Measurements from ENCODE around the gene OR2T6.

The OR2T6 gene

DNA sequence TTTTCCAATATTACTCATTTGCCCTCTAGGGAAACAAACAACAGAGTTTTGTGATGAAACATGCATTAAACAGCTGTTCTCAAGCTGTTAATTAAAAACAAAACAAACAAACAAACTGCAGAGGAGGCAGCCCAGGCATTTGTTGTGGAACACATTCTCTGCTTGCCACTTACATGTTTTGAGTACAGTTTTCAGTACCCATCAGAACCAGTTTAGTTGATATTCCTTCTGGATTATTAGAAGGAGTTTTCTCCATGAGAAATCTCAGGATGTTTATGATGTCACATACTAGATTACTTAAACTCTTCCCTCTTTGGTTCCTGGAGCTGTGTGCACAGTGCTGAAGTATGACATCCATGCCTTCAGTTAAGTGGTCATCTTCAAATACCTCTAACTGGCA lies at the start of gene OR2T6:
Gene OR2T6, plus strand, starts transcription at position 301 of the 400 bp plus-strand sequence. CDS start 11,863 bp downstream, outside the sequence.
- TF ChIP-seq CTCF (conservative IDR thresholded peaks at IDR 0.05; ENCODE audit: low read length): no peak
- DNase-seq (ENCODE audit: low read depth): no peak
- no peak within 1 kb of the TSS for H3K4me3 ChIP-seq (ENCODE audit: low read length)

GRCh38 chr1:248343451-248343850 lies 32.1 kb upstream of the OR2T6 start:
- no peak for TF ChIP-seq CTCF (conservative IDR thresholded peaks at IDR 0.05; ENCODE audit: low read length)
- no peak overlapping the region for H3K4me3 ChIP-seq (ENCODE audit: low read length)
- DNase-seq (ENCODE audit: low read depth): no peak

GRCh38 chr1:248348475-248348874 lies 27.1 kb upstream of the OR2T6 start, which contains the start of gene OR14C36:
TSS of gene OR14C36 (plus strand) at chr1:248348775. CDS start at chr1:248348775, 0 bp downstream.
- no peak for TF ChIP-seq CTCF (conservative IDR thresholded peaks at IDR 0.05; ENCODE audit: low read length)
- H3K4me3 ChIP-seq (ENCODE audit: low read length): no peak within 1 kb of the TSS
- DNase-seq (ENCODE audit: low read depth): no peak

GRCh38 chr1:248359415-248359814 lies 16.1 kb upstream of the OR2T6 start:
- DNase-seq (ENCODE audit: low read depth): no peak
- TF ChIP-seq CTCF (conservative IDR thresholded peaks at IDR 0.05; ENCODE audit: low read length): no peak

GRCh38 chr1:248361121-248361715 lies 14.3 kb upstream of the OR2T6 start, which contains the start of gene OR2T4:
TSS of gene OR2T4 (plus strand) at chr1:248361665. CDS start at chr1:248361665, 0 bp downstream.
- no peak for DNase-seq (ENCODE audit: low read depth)
- TF ChIP-seq CTCF (conservative IDR thresholded peaks at IDR 0.05; ENCODE audit: low read length): no peak
- no peak within 1 kb of the TSS for H3K4me3 ChIP-seq (ENCODE audit: low read length)

More at GRCh38 chr1:248359415-248359814, 16.1 kb upstream of the OR2T6 start:
- H3K4me3 ChIP-seq (ENCODE audit: low read length): no peak overlapping the region

DNA sequence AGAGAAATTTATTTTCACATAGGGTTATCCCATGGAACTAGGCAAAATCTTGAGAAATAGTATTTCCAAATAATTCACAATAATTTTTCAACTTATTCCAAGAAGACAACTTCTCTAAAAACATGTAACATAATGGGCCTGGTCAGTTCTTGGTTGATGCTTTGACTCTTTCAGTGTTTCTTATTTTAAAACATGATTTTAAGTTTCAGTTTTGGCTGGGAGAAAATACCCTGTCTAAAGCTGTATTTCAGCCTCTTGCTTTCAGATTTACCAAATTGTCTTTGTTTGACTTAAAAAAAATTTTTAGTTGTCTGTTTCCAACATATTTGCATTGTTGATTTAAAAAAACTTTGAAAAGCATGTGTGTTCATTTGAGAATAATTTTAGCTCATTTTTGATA lies 8.9 kb upstream of the OR2T6 start:
- no peak for TF ChIP-seq CTCF (conservative IDR thresholded peaks at IDR 0.05; ENCODE audit: low read length)
- no peak overlapping the region for H3K4me3 ChIP-seq (ENCODE audit: low read length)
- DNase-seq (ENCODE audit: low read depth): no peak

GRCh38 chr1:248372394-248372793 lies 3.2 kb upstream of the OR2T6 start:
- TF ChIP-seq CTCF (conservative IDR thresholded peaks at IDR 0.05; ENCODE audit: low read length): no peak
- no peak for DNase-seq (ENCODE audit: low read depth)
- H3K4me3 ChIP-seq (ENCODE audit: low read length): no peak overlapping the region
